Trophoblast cell (in vitro differentiated cells and primary cell): ENCODE data around the gene ZNF207.

Source experiments
- DNase-seq, 2 donors: peaks; one replicate each; pipeline ENCODE4 v3.0.0-alpha.2; 2016
- H2AFZ ChIP-seq: 2 replicates; pipeline ENCODE4 v1.6.1; 2013; ENCODE audit warnings: low read length, moderate library complexity, mild to moderate bottlenecking; ENCODE audit not compliant: insufficient read depth, poor library complexity
- H2AK5ac ChIP-seq: 2 replicates; pipeline ENCODE4 v1.6.1; 2013; ENCODE audit warnings: mild to moderate bottlenecking, low read length
- H2BK120ac ChIP-seq: 2 replicates; pipeline ENCODE4 v1.6.1; 2013; ENCODE audit warnings: low read length, mild to moderate bottlenecking, moderate library complexity; ENCODE audit not compliant: insufficient read depth, poor library complexity
- H2BK12ac ChIP-seq: 2 replicates; pipeline ENCODE4 v1.6.1; 2013; ENCODE audit warnings: mild to moderate bottlenecking, low read length, moderate library complexity
- H2BK5ac ChIP-seq: 2 replicates; pipeline ENCODE4 v1.6.1; 2013; ENCODE audit warnings: low read length, low read depth, moderate library complexity, mild to moderate bottlenecking; ENCODE audit not compliant: poor library complexity
- H3K14ac ChIP-seq: 2 replicates; pipeline ENCODE4 v1.6.1; 2013; ENCODE audit warnings: mild to moderate bottlenecking, low read length
- H3K18ac ChIP-seq: 2 replicates; pipeline ENCODE4 v1.6.1; 2013; ENCODE audit warnings: mild to moderate bottlenecking, low read length
- H3K23ac ChIP-seq: 2 replicates; pipeline ENCODE4 v1.6.1; 2013; ENCODE audit warnings: low read length
- H3K27ac ChIP-seq: 2 replicates; pipeline ENCODE4 v1.5.1; 2013; ENCODE audit warnings: low read depth, mild to moderate bottlenecking, inconsistent platforms, low read length, moderate library complexity
- H3K27me3 ChIP-seq: 2 replicates; pipeline ENCODE4 v1.6.1; 2013; ENCODE audit warnings: inconsistent platforms, mild to moderate bottlenecking, low read length, moderate library complexity; ENCODE audit not compliant: insufficient read depth
- H3K36me3 ChIP-seq, 2 experiments: 1 replicate in 1 of 2; 2 replicates in 1 of 2; pipeline ENCODE4 v1.6.1; 2013; ENCODE audit warnings: low read length in 2 of 2, mild to moderate bottlenecking in 2 of 2, moderate library complexity in 1 of 2; ENCODE audit not compliant: insufficient read depth in 2 of 2, control insufficient read depth in 1 of 2
- H3K4ac ChIP-seq: 2 replicates; pipeline ENCODE4 v1.6.1; 2013; ENCODE audit warnings: low read depth, mild to moderate bottlenecking, low read length, moderate library complexity
- H3K4me1 ChIP-seq, 2 experiments: 1 replicate in 1 of 2; 2 replicates in 1 of 2; pipeline ENCODE4 v1.6.1; 2013; ENCODE audit warnings: low read length in 2 of 2, mild to moderate bottlenecking in 2 of 2, moderate library complexity in 1 of 2; ENCODE audit not compliant: insufficient read depth in 2 of 2, control insufficient read depth in 1 of 2
- H3K4me2 ChIP-seq: 2 replicates; pipeline ENCODE4 v1.6.1; 2013; ENCODE audit warnings: inconsistent platforms, mild to moderate bottlenecking, low read length, moderate library complexity
- H3K4me3 ChIP-seq: 2 replicates; pipeline ENCODE4 v1.5.1; 2013; ENCODE audit warnings: mild to moderate bottlenecking, low read depth, low read length, inconsistent platforms
- H3K79me1 ChIP-seq: one replicate; pipeline ENCODE4 v1.6.1; 2013; ENCODE audit warnings: low read length
- H3K79me2 ChIP-seq: 2 replicates; pipeline ENCODE4 v1.6.1; 2013; ENCODE audit warnings: low read length, mild to moderate bottlenecking; ENCODE audit not compliant: control insufficient read depth, insufficient read depth, poor library complexity
- H3K9ac ChIP-seq: 2 replicates; pipeline ENCODE4 v1.6.1; 2013; ENCODE audit warnings: mild to moderate bottlenecking, low read length
- H3K9me3 ChIP-seq: 2 replicates; pipeline ENCODE4 v1.6.1; 2013; ENCODE audit warnings: low read depth, mild to moderate bottlenecking, control low read depth, inconsistent platforms, low read length; ENCODE audit not compliant: insufficient read depth
- H4K12ac ChIP-seq: 2 replicates; pipeline ENCODE4 v1.6.1; 2013; ENCODE audit warnings: low read depth, mild to moderate bottlenecking, low read length, moderate library complexity
- H4K8ac ChIP-seq: 2 replicates; pipeline ENCODE4 v1.6.1; 2013; ENCODE audit warnings: low read depth, mild to moderate bottlenecking, low read length, moderate library complexity
- H4K91ac ChIP-seq: one replicate; pipeline ENCODE4 v1.6.1; 2013; ENCODE audit warnings: low read depth, mild to moderate bottlenecking, low read length, moderate library complexity
- WGBS: extraction: QIAGEN DNeasy Blood & Tissue Kit; methylation state at CpG from one replicate; pipeline ENCODE4 v1.1.7; 2013; ENCODE audit warnings: missing lambda C conversion rate; ENCODE audit not compliant: insufficient read length, insufficient coverage; ENCODE audit errors: extremely low coverage; 5-methylcytosine and 5-hydroxymethylcytosine counted together

ZNF207 gene

DNA sequence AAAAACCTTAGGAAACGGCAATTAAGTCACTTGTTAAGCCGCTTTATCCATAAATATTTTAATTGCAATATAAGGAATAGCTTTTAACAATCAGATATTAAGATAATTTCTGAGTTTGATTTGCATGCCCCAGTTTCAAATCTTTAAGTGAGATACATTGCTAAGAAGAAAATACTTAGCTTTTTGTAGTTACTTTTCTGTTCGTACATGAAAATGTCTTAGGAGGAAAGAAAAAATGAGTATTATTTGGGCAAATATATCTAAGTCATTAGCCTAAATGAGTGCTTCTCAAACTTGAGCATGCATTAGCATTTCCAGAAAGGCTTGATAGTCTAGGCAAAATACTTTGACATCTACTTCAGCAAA lies 6.4 kb downstream of the ZNF207 start:
- Histone ChIP-seq H2AFZ (no peak overlapping the region), H3K27ac (no peak overlapping the region), H2BK12ac (no peak overlapping the region), H4K8ac (no peak overlapping the region), H3K36me3 (peaks cover 49 to 50% of the 10 kb centered on the region in 2 experiments), H4K12ac (no peak overlapping the region), H3K4me3 (no peak overlapping the region), H2BK120ac (no peak overlapping the region), H3K79me2 (peaks cover 22% of the 10 kb centered on the region), H3K4me2 (no peak overlapping the region), H3K4me1 (peaks cover 0 to 4% of the 10 kb centered on the region in 2 experiments), H3K9me3 (no peaks in the 10 kb centered on the region), H3K9ac (no peak overlapping the region), H2AK5ac (no peak overlapping the region), H3K14ac (no peak overlapping the region), H2BK5ac (no peak overlapping the region), H3K79me1 (no peaks in the 10 kb centered on the region), H3K18ac (no peak overlapping the region), H4K91ac (no peak overlapping the region), H3K4ac (no peak overlapping the region), H3K23ac (no peak overlapping the region), H3K27me3 (no peaks in the 10 kb centered on the region)
- no CpG with 5 or more reads among the region's 3 CpGs for WGBS
- no peak for DNase-seq

DNA sequence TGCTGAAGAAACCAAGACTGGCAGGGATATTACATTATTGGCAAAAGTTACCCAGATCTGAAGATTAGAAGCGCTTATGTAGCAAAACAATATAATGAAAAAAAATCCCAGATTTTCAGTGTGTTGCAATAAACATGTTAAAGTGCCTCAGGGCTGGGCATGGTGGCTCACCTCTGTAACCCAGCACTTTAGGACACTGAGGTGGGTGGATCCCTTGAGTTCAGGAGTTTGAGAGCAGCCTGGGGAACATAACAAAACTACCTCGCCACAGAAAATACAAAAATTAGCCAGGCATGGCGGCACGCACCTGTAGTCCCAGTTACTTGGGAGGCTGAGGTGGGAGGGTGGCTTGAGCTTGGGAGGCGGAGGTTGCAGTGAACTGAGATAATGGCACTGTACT lies 6.8 kb downstream of the ZNF207 start:
- no peak overlapping the region for H2AFZ ChIP-seq
- no peak overlapping the region for H3K27ac ChIP-seq
- peaks cover 0 to 4% of the 10 kb centered on the region in 2 experiments for H3K4me1 ChIP-seq
- no peak overlapping the region for H3K9ac ChIP-seq
- H3K14ac ChIP-seq = no peak overlapping the region
- no peak overlapping the region for H2BK5ac ChIP-seq
- WGBS = no CpG with 5 or more reads among the region's 5 CpGs
- no peak overlapping the region for H3K4me3 ChIP-seq
- peak; percentile 33 to 71 for DNase-seq
- no peak overlapping the region for H3K23ac ChIP-seq
- no peak overlapping the region for H2BK120ac ChIP-seq
- no peak overlapping the region for H3K18ac ChIP-seq
- no peak overlapping the region for H4K12ac ChIP-seq
- no peaks in the 10 kb centered on the region for H3K27me3 ChIP-seq
- no peak overlapping the region for H4K8ac ChIP-seq
- no peaks in the 10 kb centered on the region for H3K79me1 ChIP-seq
- no peak overlapping the region for H3K4me2 ChIP-seq
- peaks cover 22% of the 10 kb centered on the region for H3K79me2 ChIP-seq
- no peaks in the 10 kb centered on the region for H3K9me3 ChIP-seq
- peaks cover 48 to 50% of the 10 kb centered on the region in 2 experiments for H3K36me3 ChIP-seq
- no peak overlapping the region for H2AK5ac ChIP-seq
- no peak overlapping the region for H2BK12ac ChIP-seq
- H3K4ac ChIP-seq = peak overlapping the region; percentile 7
- H4K91ac ChIP-seq = no peak overlapping the region

DNA sequence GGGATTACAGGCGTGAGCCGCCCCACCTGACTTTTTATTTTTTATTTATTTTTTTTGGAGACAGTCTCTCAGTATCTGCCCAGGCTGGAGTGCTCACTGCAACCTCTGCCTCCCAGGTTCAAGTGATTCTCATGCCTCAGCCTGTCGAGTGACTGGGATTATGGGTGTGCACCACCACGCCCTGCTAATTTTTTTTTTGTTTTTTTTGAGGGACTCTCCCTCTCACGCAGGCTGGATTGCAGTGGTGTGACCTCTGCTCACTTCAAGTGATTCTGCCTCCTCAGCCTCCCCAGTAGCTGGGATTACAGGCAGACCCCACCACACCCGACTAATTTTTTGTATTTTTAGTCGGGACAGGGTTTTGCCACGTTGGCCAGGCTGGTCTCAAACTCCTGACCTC lies 7.7 kb downstream of the ZNF207 start:
- Histone ChIP-seq H2BK120ac (no peak overlapping the region), H4K12ac (no peak overlapping the region), H3K4me1 (peaks cover 0 to 3% of the 10 kb centered on the region in 2 experiments), H3K9ac (no peak overlapping the region), H3K4me3 (no peak overlapping the region), H3K9me3 (no peaks in the 10 kb centered on the region), H3K4me2 (no peak overlapping the region), H3K23ac (no peak overlapping the region), H2BK12ac (no peak overlapping the region), H2AFZ (no peak overlapping the region), H3K18ac (no peak overlapping the region), H3K79me2 (peaks cover 17% of the 10 kb centered on the region), H3K27ac (no peak overlapping the region), H4K8ac (no peak overlapping the region), H3K4ac (no peak overlapping the region), H3K79me1 (no peaks in the 10 kb centered on the region), H4K91ac (no peak overlapping the region), H3K27me3 (no peaks in the 10 kb centered on the region), H2BK5ac (no peak overlapping the region), H2AK5ac (no peak overlapping the region), H3K14ac (no peak overlapping the region), H3K36me3 (peaks cover 49 to 50% of the 10 kb centered on the region in 2 experiments)
- no peak for DNase-seq
- no CpG with 5 or more reads among the region's 8 CpGs for WGBS

GRCh38 chr17:32361270-32361669 lies 11.3 kb downstream of the ZNF207 start:
- Histone ChIP-seq H3K36me3 (peaks cover 46 to 53% of the 10 kb centered on the region in 2 experiments), H3K27me3 (no peaks in the 10 kb centered on the region), H3K4me1 (no peaks in the 10 kb centered on the region), H3K14ac (no peak overlapping the region), H4K12ac (no peak overlapping the region), H3K23ac (no peak overlapping the region), H4K91ac (no peak overlapping the region), H3K79me2 (peaks cover 4% of the 10 kb centered on the region), H3K27ac (no peak overlapping the region), H2BK120ac (no peak overlapping the region), H2AFZ (no peak overlapping the region), H3K9ac (no peak overlapping the region), H3K18ac (no peak overlapping the region), H3K4ac (no peak overlapping the region), H4K8ac (no peak overlapping the region), H3K9me3 (no peaks in the 10 kb centered on the region), H2BK5ac (no peak overlapping the region), H2BK12ac (no peak overlapping the region), H3K79me1 (no peaks in the 10 kb centered on the region), H3K4me3 (no peak overlapping the region), H3K4me2 (no peak overlapping the region), H2AK5ac (no peak overlapping the region)
- no CpG with 5 or more reads among the region's 1 CpG for WGBS
- no peak for DNase-seq
